ENCODE results near the gene RPS19.

DNA sequence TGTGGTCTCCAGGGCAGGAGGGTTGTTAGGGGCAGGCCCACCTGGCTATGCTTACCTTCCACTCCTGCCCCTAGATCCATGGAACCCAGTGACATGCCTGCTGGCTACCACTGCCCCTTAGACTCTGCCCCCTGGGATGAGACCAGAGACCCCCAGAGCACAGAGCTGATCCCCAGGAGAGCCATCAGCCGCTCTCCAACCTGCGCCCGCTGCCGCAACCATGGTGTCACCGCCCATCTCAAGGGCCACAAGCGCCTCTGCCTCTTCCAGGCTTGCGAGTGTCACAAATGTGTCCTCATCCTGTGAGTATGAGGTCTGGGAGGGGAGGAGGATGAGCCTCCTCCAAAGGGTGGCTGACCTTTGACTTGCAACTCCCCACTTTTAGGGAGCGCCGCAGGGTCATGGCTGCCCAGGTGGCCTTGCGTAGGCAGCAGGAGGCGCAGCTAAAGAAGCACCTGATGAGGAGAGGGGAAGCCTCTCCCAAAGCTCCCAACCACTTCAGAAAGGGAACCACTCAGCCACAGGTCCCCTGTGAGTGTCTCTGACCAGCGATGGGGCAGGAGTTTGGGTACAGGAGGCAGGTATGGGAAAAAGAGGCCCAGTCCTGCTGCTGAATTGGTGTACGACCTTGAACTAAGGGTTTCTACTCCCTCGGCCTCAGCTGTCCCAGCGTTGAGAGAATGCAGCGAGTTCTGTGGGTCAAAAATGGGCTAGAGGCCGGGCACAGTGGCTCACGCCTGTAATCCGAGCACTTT lies 12.5 kb upstream of the RPS19 start:
- TF ChIP-seq CTCF (IDR thresholded peaks at IDR 0.05) (no peak), POLR2A (IDR thresholded peaks at IDR 0.05) (no peak)

All from esophagus squamous epithelium (tissue), 4 donors.